ENCODE data around the gene NELL1.

NELL1 gene

DNA sequence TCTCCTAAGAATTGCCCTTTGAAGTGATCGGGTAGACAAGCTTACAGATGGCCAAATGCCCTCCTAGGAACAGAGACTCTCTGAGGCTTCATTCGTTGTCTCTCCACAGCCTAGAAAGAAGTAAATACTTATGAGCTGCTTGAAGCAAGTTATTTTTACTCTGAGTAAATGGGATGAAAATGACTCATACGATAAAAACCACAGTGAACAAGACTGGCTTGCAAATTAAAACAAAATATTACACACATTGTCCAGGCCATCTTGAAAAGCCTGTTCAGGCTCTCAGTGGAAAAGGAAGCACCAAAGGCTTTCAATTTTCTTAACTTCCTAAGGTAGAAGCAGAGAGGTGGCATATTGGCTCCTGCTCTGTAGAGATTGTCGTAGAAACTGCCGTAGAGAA lies 294.2 kb downstream of the NELL1 start:
- H2AK5ac ChIP-seq (ENCODE audit: low read length, severe bottlenecking) = no peak overlapping the region
- no peak overlapping the region for H2BK120ac ChIP-seq (ENCODE audit: low read depth, low read length)
- no peaks in the 10 kb centered on the region for H3K79me1 ChIP-seq (replicated peaks; ENCODE audit: low read length, poor library complexity, severe bottlenecking)
- no peak overlapping the region for H3K9ac ChIP-seq (ENCODE audit: low read length)
- H3K27ac ChIP-seq (ENCODE audit: low read length, poor library complexity, severe bottlenecking) = no peak overlapping the region
- H2BK5ac ChIP-seq (ENCODE audit: low read depth, low read length, poor library complexity, severe bottlenecking) = no peak overlapping the region
- no peak overlapping the region for H3K4me3 ChIP-seq (ENCODE audit: insufficient read depth in 1 of 2, low read depth in 1 of 2, low read length in 2 of 2)
- no peak for DNase-seq
- H4K8ac ChIP-seq (ENCODE audit: low read length) = no peak overlapping the region
- no peak overlapping the region for H2BK12ac ChIP-seq (ENCODE audit: low read length in 2 of 2)
- H3K14ac ChIP-seq (ENCODE audit: low read length in 2 of 2) = no peak overlapping the region
- no peaks in the 10 kb centered on the region for H3K9me3 ChIP-seq (ENCODE audit: control insufficient read depth, low read length)
- H3K36me3 ChIP-seq (ENCODE audit: control insufficient read depth in 1 of 2, insufficient read depth in 2 of 2, low read depth in 1 of 2, low read length in 2 of 2) = no peaks in the 10 kb centered on the region
- H3K4me1 ChIP-seq (ENCODE audit: control insufficient read depth, insufficient read depth, low read depth, low read length) = no peaks in the 10 kb centered on the region
- H3K4me2 ChIP-seq (ENCODE audit: low read length, poor library complexity, severe bottlenecking) = no peak overlapping the region
- no peak overlapping the region for H3K23ac ChIP-seq (ENCODE audit: low read length in 2 of 2)
- WGBS = 80% methylated on average over 3 of the region's 5 CpGs
- H3K27me3 ChIP-seq (ENCODE audit: control insufficient read depth in 1 of 2, insufficient read depth in 1 of 2, low read length in 2 of 2) = no peaks in the 10 kb centered on the region
- no peak overlapping the region for H3K4ac ChIP-seq (ENCODE audit: low read depth in 1 of 2, low read length in 2 of 2)
- no peak overlapping the region for H2AFZ ChIP-seq (ENCODE audit: low read depth, low read length)
- H4K91ac ChIP-seq (ENCODE audit: low read length) = no peak overlapping the region
- no peak overlapping the region for H2BK15ac ChIP-seq (ENCODE audit: low read depth, poor library complexity, severe bottlenecking)
- no peak overlapping the region for H3K18ac ChIP-seq (ENCODE audit: low read depth in 1 of 2, low read length in 2 of 2)

DNA sequence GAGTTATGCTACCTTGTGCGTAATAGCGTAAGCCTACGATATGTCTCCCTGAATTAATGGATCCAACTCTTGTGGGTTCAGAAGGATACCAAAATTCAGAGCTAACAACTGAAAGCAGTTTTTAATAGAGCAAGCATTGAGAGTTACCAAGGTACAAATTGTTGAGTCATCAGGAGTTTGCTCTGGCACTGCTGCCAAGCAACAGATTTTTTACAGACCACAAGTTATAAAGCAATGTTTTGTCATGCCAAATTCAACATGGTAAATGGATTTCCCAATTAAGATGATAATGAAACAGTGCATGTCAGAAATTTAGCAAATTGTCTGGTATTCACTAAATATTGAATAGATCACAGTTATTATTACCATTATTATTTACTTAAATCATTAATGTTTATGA lies 295.6 kb downstream of the NELL1 start:
- Histone ChIP-seq H3K14ac (ENCODE audit: low read length in 2 of 2) (no peak overlapping the region), H3K4me1 (ENCODE audit: control insufficient read depth, insufficient read depth, low read depth, low read length) (no peaks in the 10 kb centered on the region), H2BK15ac (ENCODE audit: low read depth, poor library complexity, severe bottlenecking) (no peak overlapping the region), H3K4me3 (ENCODE audit: insufficient read depth in 1 of 2, low read depth in 1 of 2, low read length in 2 of 2) (no peak overlapping the region), H2BK12ac (ENCODE audit: low read length in 2 of 2) (no peak overlapping the region), H4K8ac (ENCODE audit: low read length) (no peak overlapping the region), H3K9ac (ENCODE audit: low read length) (no peak overlapping the region), H3K27ac (ENCODE audit: low read length, poor library complexity, severe bottlenecking) (no peak overlapping the region), H3K79me1 (replicated peaks; ENCODE audit: low read length, poor library complexity, severe bottlenecking) (no peaks in the 10 kb centered on the region), H3K27me3 (ENCODE audit: control insufficient read depth in 1 of 2, insufficient read depth in 1 of 2, low read length in 2 of 2) (no peaks in the 10 kb centered on the region), H4K91ac (ENCODE audit: low read length) (no peak overlapping the region), H2BK5ac (ENCODE audit: low read depth, low read length, poor library complexity, severe bottlenecking) (no peak overlapping the region), H3K18ac (ENCODE audit: low read depth in 1 of 2, low read length in 2 of 2) (no peak overlapping the region), H3K4me2 (ENCODE audit: low read length, poor library complexity, severe bottlenecking) (no peak overlapping the region), H2BK120ac (ENCODE audit: low read depth, low read length) (no peak overlapping the region), H3K23ac (ENCODE audit: low read length in 2 of 2) (no peak overlapping the region), H3K36me3 (ENCODE audit: control insufficient read depth in 1 of 2, insufficient read depth in 2 of 2, low read depth in 1 of 2, low read length in 2 of 2) (no peaks in the 10 kb centered on the region), H3K9me3 (ENCODE audit: control insufficient read depth, low read length) (no peaks in the 10 kb centered on the region), H2AK5ac (ENCODE audit: low read length, severe bottlenecking) (no peak overlapping the region), H3K4ac (ENCODE audit: low read depth in 1 of 2, low read length in 2 of 2) (no peak overlapping the region), H2AFZ (ENCODE audit: low read depth, low read length) (no peak overlapping the region)
- 90% methylated on average over 3 of the region's 3 CpGs for WGBS
- no peak for DNase-seq

DNA sequence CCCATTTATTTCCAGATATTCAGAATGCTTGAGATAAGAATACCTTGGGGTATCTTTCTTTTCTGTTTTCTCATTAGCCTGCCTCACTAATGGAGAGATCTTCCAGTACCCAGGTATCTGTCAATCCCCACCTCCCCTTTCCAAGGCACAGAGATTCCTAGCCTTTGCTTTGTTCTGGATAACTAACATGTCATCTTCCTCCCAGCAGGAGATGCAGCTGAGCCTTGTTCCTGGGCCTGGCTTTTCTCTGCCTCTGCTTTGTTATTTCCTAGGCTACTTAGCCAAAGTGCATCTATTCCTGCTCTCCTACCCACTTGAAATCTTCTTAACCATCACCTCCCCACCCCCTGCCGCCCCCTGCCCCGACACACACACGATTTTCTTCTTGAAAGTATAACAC lies 297.1 kb downstream of the NELL1 start:
- Histone ChIP-seq H2BK12ac (ENCODE audit: low read length in 2 of 2) (no peak overlapping the region), H3K79me1 (replicated peaks; ENCODE audit: low read length, poor library complexity, severe bottlenecking) (no peaks in the 10 kb centered on the region), H2AFZ (ENCODE audit: low read depth, low read length) (no peak overlapping the region), H3K36me3 (ENCODE audit: control insufficient read depth in 1 of 2, insufficient read depth in 2 of 2, low read depth in 1 of 2, low read length in 2 of 2) (no peaks in the 10 kb centered on the region), H3K14ac (ENCODE audit: low read length in 2 of 2) (no peak overlapping the region), H4K8ac (ENCODE audit: low read length) (no peak overlapping the region), H4K91ac (ENCODE audit: low read length) (no peak overlapping the region), H3K27me3 (ENCODE audit: control insufficient read depth in 1 of 2, insufficient read depth in 1 of 2, low read length in 2 of 2) (no peaks in the 10 kb centered on the region), H3K27ac (ENCODE audit: low read length, poor library complexity, severe bottlenecking) (no peak overlapping the region), H3K9me3 (ENCODE audit: control insufficient read depth, low read length) (no peaks in the 10 kb centered on the region), H3K4ac (ENCODE audit: low read depth in 1 of 2, low read length in 2 of 2) (no peak overlapping the region), H3K23ac (ENCODE audit: low read length in 2 of 2) (no peak overlapping the region), H3K9ac (ENCODE audit: low read length) (no peak overlapping the region), H2BK15ac (ENCODE audit: low read depth, poor library complexity, severe bottlenecking) (no peak overlapping the region), H2AK5ac (ENCODE audit: low read length, severe bottlenecking) (no peak overlapping the region), H2BK5ac (ENCODE audit: low read depth, low read length, poor library complexity, severe bottlenecking) (no peak overlapping the region), H3K18ac (ENCODE audit: low read depth in 1 of 2, low read length in 2 of 2) (no peak overlapping the region), H3K4me3 (ENCODE audit: insufficient read depth in 1 of 2, low read depth in 1 of 2, low read length in 2 of 2) (no peak overlapping the region), H3K4me2 (ENCODE audit: low read length, poor library complexity, severe bottlenecking) (no peak overlapping the region), H3K4me1 (ENCODE audit: control insufficient read depth, insufficient read depth, low read depth, low read length) (no peaks in the 10 kb centered on the region), H2BK120ac (ENCODE audit: low read depth, low read length) (no peak overlapping the region)
- no peak for DNase-seq
- WGBS = 60% methylated on average over 1 of the region's 3 CpGs

DNA sequence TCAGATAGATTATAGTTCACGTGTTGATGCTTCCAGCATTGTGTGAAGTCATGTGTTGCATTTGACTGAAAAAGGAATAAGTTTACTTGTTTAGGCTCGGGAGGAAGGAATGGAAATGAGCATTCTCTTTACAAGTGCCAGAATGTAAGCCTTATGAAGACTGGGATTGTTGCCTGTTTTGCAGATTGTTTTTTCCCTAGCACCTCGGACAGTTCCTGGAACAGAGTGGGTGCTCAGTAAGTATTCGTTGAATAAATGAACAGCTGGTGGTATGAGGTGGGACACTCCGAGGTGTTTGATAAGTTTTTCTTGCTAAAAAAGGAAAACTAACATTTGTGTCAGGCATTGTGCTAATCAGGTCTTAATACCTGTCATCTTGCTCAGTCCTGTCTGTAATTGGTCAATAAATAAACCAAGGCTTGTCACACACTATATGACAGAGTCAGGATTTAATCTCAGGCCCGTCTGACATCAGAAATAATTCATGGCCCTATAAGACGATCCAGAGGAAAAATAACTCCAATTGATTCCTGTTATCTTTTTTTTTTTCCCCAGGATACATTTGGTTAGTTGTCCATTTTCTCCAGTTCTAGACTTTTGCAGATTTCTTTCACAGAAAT lies 304.7 kb downstream of the NELL1 start:
- Histone ChIP-seq H2AK5ac (ENCODE audit: low read length, severe bottlenecking) (no peak overlapping the region), H4K91ac (ENCODE audit: low read length) (no peak overlapping the region), H3K27ac (ENCODE audit: low read length, poor library complexity, severe bottlenecking) (no peak overlapping the region), H3K79me1 (replicated peaks; ENCODE audit: low read length, poor library complexity, severe bottlenecking) (no peaks in the 10 kb centered on the region), H2BK15ac (ENCODE audit: low read depth, poor library complexity, severe bottlenecking) (no peak overlapping the region), H3K27me3 (ENCODE audit: control insufficient read depth in 1 of 2, insufficient read depth in 1 of 2, low read length in 2 of 2) (no peaks in the 10 kb centered on the region), H3K36me3 (ENCODE audit: control insufficient read depth in 1 of 2, insufficient read depth in 2 of 2, low read depth in 1 of 2, low read length in 2 of 2) (no peaks in the 10 kb centered on the region), H2BK5ac (ENCODE audit: low read depth, low read length, poor library complexity, severe bottlenecking) (no peak overlapping the region), H3K4me1 (ENCODE audit: control insufficient read depth, insufficient read depth, low read depth, low read length) (no peaks in the 10 kb centered on the region), H3K14ac (ENCODE audit: low read length in 2 of 2) (no peak overlapping the region), H2BK12ac (ENCODE audit: low read length in 2 of 2) (no peak overlapping the region), H3K4me3 (ENCODE audit: insufficient read depth in 1 of 2, low read depth in 1 of 2, low read length in 2 of 2) (no peak overlapping the region), H4K8ac (ENCODE audit: low read length) (no peak overlapping the region), H3K9ac (ENCODE audit: low read length) (no peak overlapping the region), H3K18ac (ENCODE audit: low read depth in 1 of 2, low read length in 2 of 2) (no peak overlapping the region), H3K23ac (ENCODE audit: low read length in 2 of 2) (no peak overlapping the region), H3K9me3 (ENCODE audit: control insufficient read depth, low read length) (no peaks in the 10 kb centered on the region), H2AFZ (ENCODE audit: low read depth, low read length) (no peak overlapping the region), H3K4ac (ENCODE audit: low read depth in 1 of 2, low read length in 2 of 2) (no peak overlapping the region), H3K4me2 (ENCODE audit: low read length, poor library complexity, severe bottlenecking) (no peak overlapping the region), H2BK120ac (ENCODE audit: low read depth, low read length) (no peak overlapping the region)
- WGBS = 58% methylated on average over 7 of the region's 7 CpGs
- DNase-seq = no peak

All from mesenchymal stem cell (in vitro differentiated cells and primary cell).